SK-N-SH treated with all-trans-retinoic acid at 6 μM for 48 hours (cell line): ENCODE results near the gene HTR3A.

ENCODE experiments used
- ATAC-seq: fragments of 200-7000 bp; cut with Tn5 transposase; 3 replicates; pipeline ENCODE4 v1.9.1; 2020; ENCODE audit warnings: mild to moderate bottlenecking, moderate library complexity
- ARNTL ChIP-seq: fragments of 450-650 bp; formaldehyde crosslinking; IDR thresholded peaks from 2 replicates; pipeline ENCODE4 v1.5.0; 2020; ENCODE audit warnings: low read depth, mild to moderate bottlenecking, moderate library complexity, borderline replicate concordance
- BACH2 ChIP-seq: fragments of 250-450 bp; sonication (Bioruptor Pico); IDR thresholded peaks from 2 replicates; pipeline ENCODE4 v1.9.0; 2021; ENCODE audit warnings: mild to moderate bottlenecking, borderline replicate concordance
- CSDC2 ChIP-seq: fragments of 250-450 bp; sonication (Bioruptor Pico); IDR thresholded peaks from 2 replicates; pipeline ENCODE4 v1.5.0; 2020; ENCODE audit warnings: mild to moderate bottlenecking, moderate library complexity
- ESRRG ChIP-seq: fragments of 250-450 bp; sonication (Bioruptor Pico); IDR thresholded peaks from 2 replicates; pipeline ENCODE4 v1.6.1; 2021; ENCODE audit warnings: mild to moderate bottlenecking
- GLIS3 ChIP-seq: fragments of 250-450 bp; sonication (Bioruptor Pico); IDR thresholded peaks from 2 replicates; pipeline ENCODE4 v1.5.0; 2020; ENCODE audit warnings: mild to moderate bottlenecking, moderate library complexity
- ISL1 ChIP-seq: fragments of 250-450 bp; sonication (Bioruptor Pico); IDR thresholded peaks from 2 replicates; pipeline ENCODE4 v2.1.2; 2022; ENCODE audit warnings: mild to moderate bottlenecking, moderate library complexity
- OSR1 ChIP-seq: fragments of 250-450 bp; sonication (Bioruptor Pico); IDR thresholded peaks from 2 replicates; pipeline ENCODE4 v1.8.0; 2022; ENCODE audit warnings: moderate library complexity, mild to moderate bottlenecking, inconsistent platforms
- PPARA ChIP-seq: fragments of 250-450 bp; sonication (Bioruptor Pico); IDR thresholded peaks from 2 replicates; pipeline ENCODE4 v1.5.0; 2020; ENCODE audit warnings: mild to moderate bottlenecking, borderline replicate concordance
- RARB ChIP-seq: fragments of 250-450 bp; sonication (Bioruptor Pico); IDR thresholded peaks from 2 replicates; pipeline ENCODE4 v1.8.0; 2021; ENCODE audit warnings: mild to moderate bottlenecking, moderate library complexity
- SNAI2 ChIP-seq: fragments of 250-450 bp; sonication (Bioruptor Pico); IDR thresholded peaks from 2 replicates; pipeline ENCODE4 v1.5.0; 2020; ENCODE audit warnings: mild to moderate bottlenecking, moderate library complexity
- TCF4 ChIP-seq: fragments of 250-450 bp; sonication (Bioruptor Pico); IDR thresholded peaks from 2 replicates; pipeline ENCODE4 v1.8.0; 2021; ENCODE audit warnings: mild to moderate bottlenecking, moderate library complexity, borderline replicate concordance
- TOX ChIP-seq: fragments of 250-450 bp; sonication (Bioruptor Pico); IDR thresholded peaks from 2 replicates; pipeline ENCODE4 v1.8.0; 2021; ENCODE audit warnings: mild to moderate bottlenecking, moderate library complexity, borderline replicate concordance
- ZC3H10 ChIP-seq: fragments of 250-450 bp; sonication (Bioruptor Pico); IDR thresholded peaks from 2 replicates; pipeline ENCODE4 v1.5.1; 2021; ENCODE audit warnings: mild to moderate bottlenecking, moderate library complexity
- ZFP3 ChIP-seq: fragments of 250-450 bp; sonication (Bioruptor Pico); IDR thresholded peaks from 2 replicates; pipeline ENCODE4 v1.5.0; 2020; ENCODE audit warnings: mild to moderate bottlenecking, moderate library complexity
- ZFP30 ChIP-seq: fragments of 450-650 bp; formaldehyde crosslinking; IDR thresholded peaks from 2 replicates; pipeline ENCODE4 v1.5.0; 2022; ENCODE audit warnings: mild to moderate bottlenecking, moderate library complexity
- ZNF565 ChIP-seq: fragments of 450-650 bp; formaldehyde crosslinking; conservative IDR thresholded peaks from 2 replicates; pipeline ENCODE4 v1.5.0; 2020; ENCODE audit warnings: low read depth, mild to moderate bottlenecking, moderate library complexity
- ZNF70 ChIP-seq: fragments of 450-650 bp; formaldehyde crosslinking; IDR thresholded peaks from 2 replicates; pipeline ENCODE4 v1.5.0; 2020; ENCODE audit warnings: mild to moderate bottlenecking, moderate library complexity
- ZNF8 ChIP-seq: fragments of 450-650 bp; formaldehyde crosslinking; IDR thresholded peaks from 2 replicates; pipeline ENCODE4 v1.5.0; 2020; ENCODE audit warnings: mild to moderate bottlenecking, moderate library complexity
- TF ChIP-seq, protein P1 (sequence below): fragments of 250-450 bp; sonication (Bioruptor Pico); IDR thresholded peaks from 2 replicates; pipeline ENCODE4 v1.5.1; 2021; ENCODE audit warnings: mild to moderate bottlenecking, moderate library complexity
- TF ChIP-seq, protein P2 (sequence below): fragments of 250-450 bp; sonication (Bioruptor Pico); IDR thresholded peaks from 2 replicates; pipeline ENCODE4 v1.8.0; 2020; ENCODE audit warnings: mild to moderate bottlenecking, moderate library complexity, borderline replicate concordance
- TF ChIP-seq, protein P3 (sequence below): fragments of 250-450 bp; sonication (Bioruptor Pico); IDR thresholded peaks from 2 replicates; pipeline ENCODE4 v1.5.1; 2020; ENCODE audit warnings: low read depth, mild to moderate bottlenecking, moderate library complexity
- TF ChIP-seq, protein P4 (sequence below): fragments of 250-450 bp; sonication (Bioruptor Pico); IDR thresholded peaks from 2 replicates; pipeline ENCODE4 v1.5.0; 2020; ENCODE audit warnings: mild to moderate bottlenecking, moderate library complexity
- TF ChIP-seq, protein P5 (sequence below): fragments of 250-450 bp; sonication (Bioruptor Pico); IDR thresholded peaks from 2 replicates; pipeline ENCODE4 v1.8.0; 2021; ENCODE audit warnings: low read depth, mild to moderate bottlenecking, moderate library complexity, borderline replicate concordance

Gene HTR3A

DNA sequence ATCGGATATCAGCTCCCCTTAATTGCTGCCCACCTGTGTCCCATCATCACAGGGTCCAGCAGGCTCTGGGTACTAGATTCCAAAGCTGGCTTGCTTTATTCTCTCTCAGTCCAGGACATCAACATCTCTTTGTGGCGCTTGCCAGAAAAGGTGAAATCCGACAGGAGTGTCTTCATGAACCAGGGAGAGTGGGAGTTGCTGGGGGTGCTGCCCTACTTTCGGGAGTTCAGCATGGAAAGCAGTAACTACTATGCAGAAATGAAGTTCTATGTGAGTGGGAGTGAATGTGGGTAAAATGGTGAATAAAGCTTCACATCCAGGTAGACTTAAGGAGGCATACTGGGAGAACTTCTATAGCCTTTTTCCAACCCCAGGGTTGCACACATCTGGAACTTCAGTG is 11.0 kb downstream of the HTR3A start:
- TF ChIP-seq ZC3H10 (CRISPR knock-in tag) (no peak), PPARA (CRISPR knock-in tag) (no peak), ZFP3 (CRISPR knock-in tag) (no peak), ISL1 (CRISPR knock-in tag) (no peak), ZNF565 (CRISPR knock-in tag) (no peak), BACH2 (CRISPR knock-in tag) (no peak), RARB (no peak), CSDC2 (CRISPR knock-in tag) (no peak), SNAI2 (no peak), ESRRG (no peak)
- TF ChIP-seq, protein P1, sequence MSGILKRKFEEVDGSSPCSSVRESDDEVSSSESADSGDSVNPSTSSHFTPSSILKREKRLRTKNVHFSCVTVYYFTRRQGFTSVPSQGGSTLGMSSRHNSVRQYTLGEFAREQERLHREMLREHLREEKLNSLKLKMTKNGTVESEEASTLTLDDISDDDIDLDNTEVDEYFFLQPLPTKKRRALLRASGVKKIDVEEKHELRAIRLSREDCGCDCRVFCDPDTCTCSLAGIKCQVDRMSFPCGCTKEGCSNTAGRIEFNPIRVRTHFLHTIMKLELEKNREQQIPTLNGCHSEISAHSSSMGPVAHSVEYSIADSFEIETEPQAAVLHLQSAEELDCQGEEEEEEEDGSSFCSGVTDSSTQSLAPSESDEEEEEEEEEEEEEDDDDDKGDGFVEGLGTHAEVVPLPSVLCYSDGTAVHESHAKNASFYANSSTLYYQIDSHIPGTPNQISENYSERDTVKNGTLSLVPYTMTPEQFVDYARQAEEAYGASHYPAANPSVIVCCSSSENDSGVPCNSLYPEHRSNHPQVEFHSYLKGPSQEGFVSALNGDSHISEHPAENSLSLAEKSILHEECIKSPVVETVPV (CRISPR knock-in tag): no peak
- TF ChIP-seq, protein P2, sequence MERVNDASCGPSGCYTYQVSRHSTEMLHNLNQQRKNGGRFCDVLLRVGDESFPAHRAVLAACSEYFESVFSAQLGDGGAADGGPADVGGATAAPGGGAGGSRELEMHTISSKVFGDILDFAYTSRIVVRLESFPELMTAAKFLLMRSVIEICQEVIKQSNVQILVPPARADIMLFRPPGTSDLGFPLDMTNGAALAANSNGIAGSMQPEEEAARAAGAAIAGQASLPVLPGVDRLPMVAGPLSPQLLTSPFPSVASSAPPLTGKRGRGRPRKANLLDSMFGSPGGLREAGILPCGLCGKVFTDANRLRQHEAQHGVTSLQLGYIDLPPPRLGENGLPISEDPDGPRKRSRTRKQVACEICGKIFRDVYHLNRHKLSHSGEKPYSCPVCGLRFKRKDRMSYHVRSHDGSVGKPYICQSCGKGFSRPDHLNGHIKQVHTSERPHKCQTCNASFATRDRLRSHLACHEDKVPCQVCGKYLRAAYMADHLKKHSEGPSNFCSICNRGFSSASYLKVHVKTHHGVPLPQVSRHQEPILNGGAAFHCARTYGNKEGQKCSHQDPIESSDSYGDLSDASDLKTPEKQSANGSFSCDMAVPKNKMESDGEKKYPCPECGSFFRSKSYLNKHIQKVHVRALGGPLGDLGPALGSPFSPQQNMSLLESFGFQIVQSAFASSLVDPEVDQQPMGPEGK: no peak
- TF ChIP-seq, protein P3, sequence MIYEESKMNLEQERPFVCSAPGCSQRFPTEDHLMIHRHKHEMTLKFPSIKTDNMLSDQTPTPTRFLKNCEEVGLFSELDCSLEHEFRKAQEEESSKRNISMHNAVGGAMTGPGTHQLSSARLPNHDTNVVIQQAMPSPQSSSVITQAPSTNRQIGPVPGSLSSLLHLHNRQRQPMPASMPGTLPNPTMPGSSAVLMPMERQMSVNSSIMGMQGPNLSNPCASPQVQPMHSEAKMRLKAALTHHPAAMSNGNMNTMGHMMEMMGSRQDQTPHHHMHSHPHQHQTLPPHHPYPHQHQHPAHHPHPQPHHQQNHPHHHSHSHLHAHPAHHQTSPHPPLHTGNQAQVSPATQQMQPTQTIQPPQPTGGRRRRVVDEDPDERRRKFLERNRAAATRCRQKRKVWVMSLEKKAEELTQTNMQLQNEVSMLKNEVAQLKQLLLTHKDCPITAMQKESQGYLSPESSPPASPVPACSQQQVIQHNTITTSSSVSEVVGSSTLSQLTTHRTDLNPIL (CRISPR knock-in tag): no peak
- TF ChIP-seq, protein P4, sequence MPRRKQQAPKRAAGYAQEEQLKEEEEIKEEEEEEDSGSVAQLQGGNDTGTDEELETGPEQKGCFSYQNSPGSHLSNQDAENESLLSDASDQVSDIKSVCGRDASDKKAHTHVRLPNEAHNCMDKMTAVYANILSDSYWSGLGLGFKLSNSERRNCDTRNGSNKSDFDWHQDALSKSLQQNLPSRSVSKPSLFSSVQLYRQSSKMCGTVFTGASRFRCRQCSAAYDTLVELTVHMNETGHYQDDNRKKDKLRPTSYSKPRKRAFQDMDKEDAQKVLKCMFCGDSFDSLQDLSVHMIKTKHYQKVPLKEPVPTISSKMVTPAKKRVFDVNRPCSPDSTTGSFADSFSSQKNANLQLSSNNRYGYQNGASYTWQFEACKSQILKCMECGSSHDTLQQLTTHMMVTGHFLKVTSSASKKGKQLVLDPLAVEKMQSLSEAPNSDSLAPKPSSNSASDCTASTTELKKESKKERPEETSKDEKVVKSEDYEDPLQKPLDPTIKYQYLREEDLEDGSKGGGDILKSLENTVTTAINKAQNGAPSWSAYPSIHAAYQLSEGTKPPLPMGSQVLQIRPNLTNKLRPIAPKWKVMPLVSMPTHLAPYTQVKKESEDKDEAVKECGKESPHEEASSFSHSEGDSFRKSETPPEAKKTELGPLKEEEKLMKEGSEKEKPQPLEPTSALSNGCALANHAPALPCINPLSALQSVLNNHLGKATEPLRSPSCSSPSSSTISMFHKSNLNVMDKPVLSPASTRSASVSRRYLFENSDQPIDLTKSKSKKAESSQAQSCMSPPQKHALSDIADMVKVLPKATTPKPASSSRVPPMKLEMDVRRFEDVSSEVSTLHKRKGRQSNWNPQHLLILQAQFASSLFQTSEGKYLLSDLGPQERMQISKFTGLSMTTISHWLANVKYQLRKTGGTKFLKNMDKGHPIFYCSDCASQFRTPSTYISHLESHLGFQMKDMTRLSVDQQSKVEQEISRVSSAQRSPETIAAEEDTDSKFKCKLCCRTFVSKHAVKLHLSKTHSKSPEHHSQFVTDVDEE (CRISPR knock-in tag): no peak
- ATAC-seq: no peak

DNA sequence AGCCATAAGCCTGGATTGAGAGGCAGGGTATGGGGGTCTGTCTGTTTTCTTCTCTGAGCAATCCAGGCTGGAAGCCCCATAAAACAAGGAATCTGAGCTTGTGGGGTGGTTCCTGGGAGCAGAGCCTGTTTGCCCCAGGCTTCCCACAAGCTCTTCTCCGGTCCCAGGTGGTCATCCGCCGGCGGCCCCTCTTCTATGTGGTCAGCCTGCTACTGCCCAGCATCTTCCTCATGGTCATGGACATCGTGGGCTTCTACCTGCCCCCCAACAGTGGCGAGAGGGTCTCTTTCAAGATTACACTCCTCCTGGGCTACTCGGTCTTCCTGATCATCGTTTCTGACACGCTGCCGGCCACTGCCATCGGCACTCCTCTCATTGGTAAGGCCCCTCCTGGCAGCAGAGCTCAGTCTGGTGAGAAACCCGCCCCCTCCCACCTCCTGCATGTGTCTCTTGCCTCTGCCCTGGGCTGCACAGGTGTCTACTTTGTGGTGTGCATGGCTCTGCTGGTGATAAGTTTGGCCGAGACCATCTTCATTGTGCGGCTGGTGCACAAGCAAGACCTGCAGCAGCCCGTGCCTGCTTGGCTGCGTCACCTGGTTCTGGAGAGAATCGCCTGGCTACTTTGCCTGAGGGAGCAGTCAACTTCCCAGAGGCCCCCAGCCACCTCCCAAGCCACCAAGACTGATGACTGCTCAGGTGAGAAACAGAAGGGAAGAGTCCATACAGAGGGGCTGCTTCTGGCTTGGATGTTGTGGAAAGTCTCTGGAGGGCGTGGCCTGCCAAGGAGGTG is 11.6 kb downstream of the HTR3A start:
- ATAC-seq: no peak
- TF ChIP-seq, protein P4 (CRISPR knock-in tag): no peak
- no peak for TF ChIP-seq ZFP30 (CRISPR knock-in tag)
- no peak for TF ChIP-seq TOX (CRISPR knock-in tag)
- no peak for TF ChIP-seq OSR1 (CRISPR knock-in tag)
- no peak for TF ChIP-seq ZFP3 (CRISPR knock-in tag)
- TF ChIP-seq, protein P5, sequence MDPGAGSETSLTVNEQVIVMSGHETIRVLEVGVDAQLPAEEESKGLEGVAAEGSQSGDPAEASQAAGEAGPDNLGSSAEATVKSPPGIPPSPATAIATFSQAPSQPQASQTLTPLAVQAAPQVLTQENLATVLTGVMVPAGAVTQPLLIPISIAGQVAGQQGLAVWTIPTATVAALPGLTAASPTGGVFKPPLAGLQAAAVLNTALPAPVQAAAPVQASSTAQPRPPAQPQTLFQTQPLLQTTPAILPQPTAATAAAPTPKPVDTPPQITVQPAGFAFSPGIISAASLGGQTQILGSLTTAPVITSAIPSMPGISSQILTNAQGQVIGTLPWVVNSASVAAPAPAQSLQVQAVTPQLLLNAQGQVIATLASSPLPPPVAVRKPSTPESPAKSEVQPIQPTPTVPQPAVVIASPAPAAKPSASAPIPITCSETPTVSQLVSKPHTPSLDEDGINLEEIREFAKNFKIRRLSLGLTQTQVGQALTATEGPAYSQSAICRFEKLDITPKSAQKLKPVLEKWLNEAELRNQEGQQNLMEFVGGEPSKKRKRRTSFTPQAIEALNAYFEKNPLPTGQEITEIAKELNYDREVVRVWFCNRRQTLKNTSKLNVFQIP: no peak
- TF ChIP-seq ARNTL (CRISPR knock-in tag): no peak
- no peak for TF ChIP-seq BACH2 (CRISPR knock-in tag)
- no peak for TF ChIP-seq ZNF8
- TF ChIP-seq PPARA (CRISPR knock-in tag): no peak
- TF ChIP-seq ZNF70 (CRISPR knock-in tag): no peak
- TF ChIP-seq, protein P3 (CRISPR knock-in tag): no peak
- no peak for TF ChIP-seq ZC3H10 (CRISPR knock-in tag)
- no peak for TF ChIP-seq SNAI2
- TF ChIP-seq ESRRG: no peak
- TF ChIP-seq TCF4 (CRISPR knock-in tag): no peak
- TF ChIP-seq, protein P2: no peak
- TF ChIP-seq ZNF565 (CRISPR knock-in tag): no peak
- no peak for TF ChIP-seq GLIS3 (CRISPR knock-in tag)
